GM12878 (cell line): ENCODE data around the gene NIPAL3. TPM values are rescaled to one million over a fixed set of nuclear protein-coding genes. Genes with fewer than 3 reads are reported as not detected.
A peak's percentile ranks its signal among the peaks of the same experiment; 100 is the strongest.
"Not testable (repeated sequence)": the region's sequence is repeated elsewhere in the genome, so short reads cannot be mapped to it uniquely, and the experiment has no call there.

Experiments
- ATAC-seq: fragments of 200-7000 bp; cut with Tn5 transposase; 3 replicates; pipeline ENCODE4 v1.9.1; 2020; ENCODE audit warnings: mild to moderate bottlenecking, moderate library complexity
- BruUV-seq: library from RNA; stranded (reverse); fragments of 400-500 nt; replicated peaks from 2 replicates; lab custom pipeline; 2021; lab: Mats Ljungman, UMichigan
- CTCF ChIA-PET: fragments of 300-600 bp; sonication (Branson Sonifier 250); formaldehyde crosslinking; extraction: SDS; loops from one replicate; lab custom pipeline; 2021; ENCODE audit warnings: inconsistent platforms; lab: Yijun Ruan, JAX
- POLR2A ChIA-PET: fragments of 350-600 bp; formaldehyde crosslinking; extraction: SDS; loops from one replicate; lab custom pipeline; 2021; ENCODE audit warnings: inconsistent platforms; lab: Charles Lee
- RAD21 ChIA-PET: fragments of 300-600 bp; sonication (Branson Sonifier 250); formaldehyde crosslinking; loops from one replicate; lab custom pipeline; 2023; ENCODE audit warnings: antibody characterized with exemption; ENCODE audit not compliant: unreplicated experiment; lab: Charles Lee
- SMC1A ChIA-PET: fragments of 300-600 bp; sonication (Branson Sonifier 250); formaldehyde crosslinking; loops from one replicate; lab custom pipeline; 2023; ENCODE audit not compliant: unreplicated experiment, uncharacterized antibody; lab: Charles Lee
- DNase-seq: peaks from one replicate; pipeline ENCODE4 v3.0.0-alpha.2; 2011; ENCODE audit warnings: low read depth, low spot score
- FAIRE-seq: peaks from 3 replicates; lab custom pipeline; 2011; peaks lifted over from hg19 to GRCh38; lab: Jason Lieb, UNC
- H2AFZ ChIP-seq: 2 replicates; pipeline ENCODE4 v1.6.0; 2011; ENCODE audit warnings: low read depth, low read length, control low read depth; ENCODE audit not compliant: control insufficient read depth
- H3K27ac ChIP-seq: 2 replicates; pipeline ENCODE4 v1.5.1; 2011; ENCODE audit warnings: control low read depth; ENCODE audit not compliant: control insufficient read depth, insufficient read depth
- H3K27me3 ChIP-seq, 2 experiments: replicated peaks in 1 of 2; 2 replicates each; pipeline versions ENCODE4 v1.6.0 to v1.6.1; 2011; ENCODE audit warnings: low read length in 1 of 2; ENCODE audit not compliant: control insufficient read depth in 2 of 2, insufficient read depth in 2 of 2
- H3K36me3 ChIP-seq, 2 experiments: 2 replicates each; pipeline ENCODE4 v1.5.1; 2011; ENCODE audit warnings: low read length in 1 of 2; ENCODE audit not compliant: control insufficient read depth in 2 of 2, insufficient read depth in 2 of 2
- H3K4me1 ChIP-seq: 2 replicates; pipeline ENCODE4 v1.6.1; 2011; ENCODE audit warnings: mild to moderate bottlenecking, low read length, moderate library complexity, mixed read lengths; ENCODE audit not compliant: control insufficient read depth, insufficient read depth
- H3K4me2 ChIP-seq: 2 replicates; pipeline ENCODE4 v1.6.0; 2011; ENCODE audit warnings: control low read depth; ENCODE audit not compliant: control insufficient read depth, insufficient read depth
- H3K4me3 ChIP-seq: fragments of 200-600 bp; sonication (generic); 2 replicates; pipeline ENCODE4 v1.5.1; 2016
- H3K79me2 ChIP-seq: 2 replicates; pipeline ENCODE4 v1.6.0; 2011; ENCODE audit warnings: low read length; ENCODE audit not compliant: control insufficient read depth, insufficient read depth
- H3K9ac ChIP-seq: 2 replicates; pipeline ENCODE4 v1.8.0; 2011; ENCODE audit warnings: low read length, control low read depth, mixed read lengths; ENCODE audit not compliant: control insufficient read depth, insufficient read depth
- H3K9me3 ChIP-seq: replicated peaks from 3 replicates; pipeline ENCODE4 v1.5.1; 2011; ENCODE audit warnings: mild to moderate bottlenecking, low read length; ENCODE audit not compliant: control insufficient read depth, insufficient read depth
- H4K20me1 ChIP-seq: 2 replicates; pipeline ENCODE4 v1.6.0; 2011; ENCODE audit not compliant: control insufficient read depth, insufficient read depth
- ATF7 ChIP-seq: fragments of 450-650 bp; IDR thresholded peaks from 2 replicates; pipeline ENCODE4 v1.6.1; 2016; ENCODE audit warnings: low read depth, mild to moderate bottlenecking
- BHLHE40 ChIP-seq, 2 experiments: fragments of 450-650 bp in 1 of 2; IDR thresholded peaks; 2 replicates each; pipeline ENCODE4 v1.6.1; 2011 to 2017; ENCODE audit warnings: low read depth in 2 of 2, borderline replicate concordance in 1 of 2, improper control_type of control experiment in 1 of 2, low read length in 1 of 2, mild to moderate bottlenecking in 1 of 2
- MEF2B ChIP-seq: fragments of 450-650 bp; IDR thresholded peaks from 2 replicates; pipeline ENCODE4 v1.6.1; 2018; ENCODE audit warnings: mild to moderate bottlenecking, moderate library complexity; ENCODE audit not compliant: partially characterized antibody, poor library complexity, severe bottlenecking
- MTA2 ChIP-seq: fragments of 450-650 bp; IDR thresholded peaks from 2 replicates; pipeline ENCODE4 v1.6.1; 2016; ENCODE audit warnings: low read depth, mild to moderate bottlenecking, moderate library complexity
- POLR2AphosphoS2 ChIP-seq: IDR thresholded peaks from 2 replicates; pipeline ENCODE4 v1.6.1; 2011; ENCODE audit warnings: low read depth, mild to moderate bottlenecking, low read length, improper control_type of control experiment, moderate library complexity
- RAD51 ChIP-seq: fragments of 450-650 bp; IDR thresholded peaks from 2 replicates; pipeline ENCODE4 v1.6.1; 2016; ENCODE audit warnings: moderate library complexity, mild to moderate bottlenecking, inconsistent platforms
- WGBS: methylation state at CpG from one replicate; pipeline ENCODE4 v1.1.6; 2016; ENCODE audit warnings: low lambda C conversion rate; ENCODE audit not compliant: insufficient replicate concordance, insufficient coverage; ENCODE audit errors: missing lambda C conversion rate; 5-methylcytosine and 5-hydroxymethylcytosine counted together
- in situ Hi-C: fragments of 300-500 bp; cut with MboI; formaldehyde crosslinking; loops from 9 replicates; pipeline ENCODE4 v1.14.3; 2018; ENCODE audit warnings: mixed read lengths
- intact Hi-C: fragments of 100-400 bp; cut with micrococcal nuclease; formaldehyde crosslinking; loops from one replicate; pipeline ENCODE4 v1.14.2; 2022; ENCODE audit not compliant: unreplicated experiment
- polyA plus RNA-seq, 11 experiments: library from polyadenylated mRNA; depleted of rRNA in 4 of 11; unstranded in 6 of 11; stranded (reverse) in 5 of 11; fragments of >200 nt; fragmentation: Nextera tagmentation in 4 of 11; fragmentation: Illumina TruSeq in 1 of 11; extraction: Ambion mirVana in 4 of 11; extraction: Trizol in 1 of 11; gene quantifications; 1 replicate in 1 of 11; 2 replicates in 10 of 11; pipeline versions ENCODE4 v1.2.1 to v1.2.3, GENCODE V29; 2011 to 2016; ENCODE audit warnings: inconsistent platforms in 2 of 11, missing spikeins in 2 of 11, low read depth in 1 of 11
- total RNA-seq, 4 experiments: library from RNA; depleted of rRNA in 3 of 4; stranded (reverse); fragments of >200 nt in 3 of 4; fragmentation: Illumina TruSeq in 1 of 4; extraction: Trizol in 1 of 4; gene quantifications; 2 replicates each; pipeline versions ENCODE4 v1.2.1 to v1.2.3, GENCODE V29; 2013 to 2021
- TF ChIP-seq, protein P1 (sequence below): IDR thresholded peaks from 2 replicates; pipeline ENCODE4 v1.6.1; 2012; ENCODE audit warnings: low read length, inconsistent platforms
- TF ChIP-seq, protein P2 (sequence below): fragments of 450-650 bp; IDR thresholded peaks from 2 replicates; pipeline ENCODE4 v1.6.1; 2016; ENCODE audit warnings: mild to moderate bottlenecking, moderate library complexity, borderline replicate concordance
- TF ChIP-seq, protein P3 (sequence below): fragments of 450-650 bp; IDR thresholded peaks from 2 replicates; pipeline ENCODE4 v1.6.1; 2017; ENCODE audit warnings: low read depth, mild to moderate bottlenecking, moderate library complexity
- TF ChIP-seq, protein P4 (sequence below): fragments of 450-650 bp; IDR thresholded peaks from 2 replicates; pipeline ENCODE4 v1.6.1; 2017; ENCODE audit warnings: mild to moderate bottlenecking, low read depth, inconsistent platforms; ENCODE audit not compliant: poor library complexity, severe bottlenecking

NIPAL3 gene
- total and polyA plus RNA-seq, 10 of the 15 experiments (the other 5 are each of a cell fraction or from before 2014, with no cell fraction given): 2.1 to 9.4 (median 4.2) TPM

DNA sequence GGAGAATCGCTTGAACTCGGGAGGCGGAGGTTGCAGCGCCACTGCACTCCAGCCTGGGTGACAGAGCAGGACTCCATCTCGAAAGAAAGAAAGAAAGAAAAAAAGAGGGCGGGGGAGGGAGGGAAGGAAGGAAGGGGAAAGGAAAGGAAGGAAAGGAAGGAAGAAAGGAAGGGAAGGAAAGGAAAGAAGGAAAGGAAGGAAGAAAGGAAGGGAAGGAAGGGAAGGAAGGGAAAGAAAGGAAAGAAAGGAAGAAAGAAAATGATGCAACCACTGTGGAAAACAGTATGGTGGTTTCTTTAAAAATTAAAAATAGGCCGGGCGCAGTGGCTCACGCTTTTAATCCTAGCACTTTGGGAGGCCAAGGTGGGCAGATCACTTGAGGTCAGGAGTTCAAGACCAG, 71.9 kb downstream of the NIPAL3 start (continued):
- TF ChIP-seq, protein P1, sequence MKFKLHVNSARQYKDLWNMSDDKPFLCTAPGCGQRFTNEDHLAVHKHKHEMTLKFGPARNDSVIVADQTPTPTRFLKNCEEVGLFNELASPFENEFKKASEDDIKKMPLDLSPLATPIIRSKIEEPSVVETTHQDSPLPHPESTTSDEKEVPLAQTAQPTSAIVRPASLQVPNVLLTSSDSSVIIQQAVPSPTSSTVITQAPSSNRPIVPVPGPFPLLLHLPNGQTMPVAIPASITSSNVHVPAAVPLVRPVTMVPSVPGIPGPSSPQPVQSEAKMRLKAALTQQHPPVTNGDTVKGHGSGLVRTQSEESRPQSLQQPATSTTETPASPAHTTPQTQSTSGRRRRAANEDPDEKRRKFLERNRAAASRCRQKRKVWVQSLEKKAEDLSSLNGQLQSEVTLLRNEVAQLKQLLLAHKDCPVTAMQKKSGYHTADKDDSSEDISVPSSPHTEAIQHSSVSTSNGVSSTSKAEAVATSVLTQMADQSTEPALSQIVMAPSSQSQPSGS: no peak
- no peak for TF ChIP-seq POLR2AphosphoS2

DNA sequence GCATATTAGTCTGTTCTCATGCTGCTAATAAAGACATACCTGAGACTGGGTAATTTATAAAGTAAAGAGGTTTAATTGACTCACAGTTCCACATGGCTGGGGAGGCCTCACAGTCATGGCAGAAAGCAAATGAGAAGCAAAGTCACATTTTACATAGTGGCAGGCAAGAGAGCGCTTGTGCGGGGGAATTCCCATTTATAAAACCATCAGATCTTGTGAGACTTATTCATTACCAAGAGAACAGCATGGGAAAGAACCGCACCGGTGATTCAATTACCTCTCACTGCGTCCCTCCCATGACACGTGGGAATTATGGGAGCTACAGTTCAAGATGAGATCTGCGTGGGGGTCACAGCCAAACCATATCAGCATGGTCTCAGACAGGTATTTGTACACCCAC, 72.6 kb downstream of the NIPAL3 start:
- H3K9ac ChIP-seq, H3K4me3 ChIP-seq: not testable (repeated sequence)
- SMC1A ChIA-PET: interaction anchor here (0.5 to 1.8 kb wide), 3 partner anchors 11 to 485 kb away, joined by 3 to 5 read pairs (median 4); no protein-coding TSS in a partner anchor
- TF ChIP-seq, protein P2, sequence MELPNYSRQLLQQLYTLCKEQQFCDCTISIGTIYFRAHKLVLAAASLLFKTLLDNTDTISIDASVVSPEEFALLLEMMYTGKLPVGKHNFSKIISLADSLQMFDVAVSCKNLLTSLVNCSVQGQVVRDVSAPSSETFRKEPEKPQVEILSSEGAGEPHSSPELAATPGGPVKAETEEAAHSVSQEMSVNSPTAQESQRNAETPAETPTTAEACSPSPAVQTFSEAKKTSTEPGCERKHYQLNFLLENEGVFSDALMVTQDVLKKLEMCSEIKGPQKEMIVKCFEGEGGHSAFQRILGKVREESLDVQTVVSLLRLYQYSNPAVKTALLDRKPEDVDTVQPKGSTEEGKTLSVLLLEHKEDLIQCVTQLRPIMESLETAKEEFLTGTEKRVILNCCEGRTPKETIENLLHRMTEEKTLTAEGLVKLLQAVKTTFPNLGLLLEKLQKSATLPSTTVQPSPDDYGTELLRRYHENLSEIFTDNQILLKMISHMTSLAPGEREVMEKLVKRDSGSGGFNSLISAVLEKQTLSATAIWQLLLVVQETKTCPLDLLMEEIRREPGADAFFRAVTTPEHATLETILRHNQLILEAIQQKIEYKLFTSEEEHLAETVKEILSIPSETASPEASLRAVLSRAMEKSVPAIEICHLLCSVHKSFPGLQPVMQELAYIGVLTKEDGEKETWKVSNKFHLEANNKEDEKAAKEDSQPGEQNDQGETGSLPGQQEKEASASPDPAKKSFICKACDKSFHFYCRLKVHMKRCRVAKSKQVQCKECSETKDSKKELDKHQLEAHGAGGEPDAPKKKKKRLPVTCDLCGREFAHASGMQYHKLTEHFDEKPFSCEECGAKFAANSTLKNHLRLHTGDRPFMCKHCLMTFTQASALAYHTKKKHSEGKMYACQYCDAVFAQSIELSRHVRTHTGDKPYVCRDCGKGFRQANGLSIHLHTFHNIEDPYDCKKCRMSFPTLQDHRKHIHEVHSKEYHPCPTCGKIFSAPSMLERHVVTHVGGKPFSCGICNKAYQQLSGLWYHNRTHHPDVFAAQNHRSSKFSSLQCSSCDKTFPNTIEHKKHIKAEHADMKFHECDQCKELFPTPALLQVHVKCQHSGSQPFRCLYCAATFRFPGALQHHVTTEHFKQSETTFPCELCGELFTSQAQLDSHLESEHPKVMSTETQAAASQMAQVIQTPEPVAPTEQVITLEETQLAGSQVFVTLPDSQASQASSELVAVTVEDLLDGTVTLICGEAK: peak; percentile 75
- TF ChIP-seq, protein P3, sequence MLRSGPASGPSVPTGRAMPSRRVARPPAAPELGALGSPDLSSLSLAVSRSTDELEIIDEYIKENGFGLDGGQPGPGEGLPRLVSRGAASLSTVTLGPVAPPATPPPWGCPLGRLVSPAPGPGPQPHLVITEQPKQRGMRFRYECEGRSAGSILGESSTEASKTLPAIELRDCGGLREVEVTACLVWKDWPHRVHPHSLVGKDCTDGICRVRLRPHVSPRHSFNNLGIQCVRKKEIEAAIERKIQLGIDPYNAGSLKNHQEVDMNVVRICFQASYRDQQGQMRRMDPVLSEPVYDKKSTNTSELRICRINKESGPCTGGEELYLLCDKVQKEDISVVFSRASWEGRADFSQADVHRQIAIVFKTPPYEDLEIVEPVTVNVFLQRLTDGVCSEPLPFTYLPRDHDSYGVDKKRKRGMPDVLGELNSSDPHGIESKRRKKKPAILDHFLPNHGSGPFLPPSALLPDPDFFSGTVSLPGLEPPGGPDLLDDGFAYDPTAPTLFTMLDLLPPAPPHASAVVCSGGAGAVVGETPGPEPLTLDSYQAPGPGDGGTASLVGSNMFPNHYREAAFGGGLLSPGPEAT: 0 out of 2 replicates have a peak, but pooled peaks have one; percentile 49
- TF ChIP-seq, protein P4, sequence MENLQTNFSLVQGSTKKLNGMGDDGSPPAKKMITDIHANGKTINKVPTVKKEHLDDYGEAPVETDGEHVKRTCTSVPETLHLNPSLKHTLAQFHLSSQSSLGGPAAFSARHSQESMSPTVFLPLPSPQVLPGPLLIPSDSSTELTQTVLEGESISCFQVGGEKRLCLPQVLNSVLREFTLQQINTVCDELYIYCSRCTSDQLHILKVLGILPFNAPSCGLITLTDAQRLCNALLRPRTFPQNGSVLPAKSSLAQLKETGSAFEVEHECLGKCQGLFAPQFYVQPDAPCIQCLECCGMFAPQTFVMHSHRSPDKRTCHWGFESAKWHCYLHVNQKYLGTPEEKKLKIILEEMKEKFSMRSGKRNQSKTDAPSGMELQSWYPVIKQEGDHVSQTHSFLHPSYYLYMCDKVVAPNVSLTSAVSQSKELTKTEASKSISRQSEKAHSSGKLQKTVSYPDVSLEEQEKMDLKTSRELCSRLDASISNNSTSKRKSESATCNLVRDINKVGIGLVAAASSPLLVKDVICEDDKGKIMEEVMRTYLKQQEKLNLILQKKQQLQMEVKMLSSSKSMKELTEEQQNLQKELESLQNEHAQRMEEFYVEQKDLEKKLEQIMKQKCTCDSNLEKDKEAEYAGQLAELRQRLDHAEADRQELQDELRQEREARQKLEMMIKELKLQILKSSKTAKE: peak; percentile 74
- TF ChIP-seq MEF2B: peak; percentile 52
- peak in 1 of 2 experiments; percentile 62; a peak in 1 of 4 replicates for TF ChIP-seq BHLHE40 (IDR thresholded peaks at IDR 0.05; ENCODE audit: borderline replicate concordance in 1 of 2, low read depth in 2 of 2, low read length in 1 of 2)
- TF ChIP-seq MTA2: peak; percentile 75
- 0 out of 2 replicates have a peak, but pooled peaks have one; percentile 4 for TF ChIP-seq RAD51
- TF ChIP-seq ATF7: peak; percentile 48; the same call in 1 of the 2 replicates
- TF ChIP-seq, all 136 proteins: peak for 8; not testable (repeated sequence) for 128
- FAIRE-seq, ATAC-seq, CTCF ChIA-PET, in situ Hi-C loops, H3K4me2 ChIP-seq, H2AFZ ChIP-seq, H3K79me2 ChIP-seq, H3K27ac ChIP-seq, BruUV-seq, H3K4me1 ChIP-seq, H3K36me3 ChIP-seq, H3K9me3 ChIP-seq, intact Hi-C loops, H4K20me1 ChIP-seq, H3K27me3 ChIP-seq, POLR2A ChIA-PET: not testable (repeated sequence)
- 9% methylated on average over 7 of the region's 7 CpGs for WGBS
- DNase-seq: peak; percentile 25
- RAD21 ChIA-PET: interaction anchor here (1.4 kb wide), 1 partner anchor 71 kb away, joined by 4 read pairs; no protein-coding TSS in a partner anchor
